Peyer's patch (tissue), 4 donors: ENCODE data around the gene GABRQ.
A peak's percentile ranks its signal among the peaks of the same experiment; 100 is the strongest.

ENCODE experiments used
- POLR2A ChIP-seq, 2 donors: fragments of 450-650 bp; IDR thresholded peaks; one replicate each; pipeline ENCODE4 v1.5.1; 2017; ENCODE audit warnings: antibody characterized with exemption in 2 of 2, mild to moderate bottlenecking in 2 of 2, moderate library complexity in 2 of 2
- TF ChIP-seq, protein P1 (sequence below), 6 experiments: fragments of 450-650 bp in 4 of 6; fragments of 200-600 bp in 2 of 6; sonication (generic) in 1 of 6; IDR thresholded peaks; one replicate each; pipeline ENCODE4 v1.5.1; 2017 to 2019; ENCODE audit warnings: antibody characterized with exemption in 6 of 6, mild to moderate bottlenecking in 3 of 6, moderate library complexity in 1 of 6

DNA sequence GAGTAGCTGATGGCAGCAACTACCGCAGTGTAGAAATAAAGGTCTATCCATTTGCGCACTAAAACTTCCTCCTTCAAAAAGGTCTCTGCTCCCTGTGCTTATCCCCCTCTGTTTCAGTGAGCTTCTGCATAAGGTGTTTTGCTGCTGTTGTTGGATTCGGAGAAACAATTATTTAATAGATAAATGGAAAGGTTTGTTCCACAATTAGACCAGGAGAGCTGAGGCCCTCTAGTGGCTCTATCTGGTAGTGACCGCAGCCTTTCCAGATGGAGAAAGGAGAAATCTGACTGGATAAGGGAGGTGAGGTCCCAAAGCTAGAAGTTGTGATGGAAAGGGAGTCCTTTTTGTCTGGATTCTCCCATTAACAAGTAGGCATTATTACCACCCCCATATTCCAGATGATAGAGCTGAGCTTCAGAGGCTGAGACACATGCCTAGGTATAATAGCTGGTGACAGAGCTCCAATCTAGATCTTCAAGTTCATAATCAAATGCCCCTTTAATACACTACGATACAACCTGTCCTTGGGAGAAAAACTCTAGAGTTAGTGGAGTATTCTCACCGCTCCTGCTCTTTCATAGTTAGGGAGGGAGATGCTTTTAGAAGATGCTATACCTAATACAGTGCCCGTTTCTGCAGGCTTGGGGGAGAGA, 5.1 kb upstream of the GABRQ start:
- TF ChIP-seq, protein P1, sequence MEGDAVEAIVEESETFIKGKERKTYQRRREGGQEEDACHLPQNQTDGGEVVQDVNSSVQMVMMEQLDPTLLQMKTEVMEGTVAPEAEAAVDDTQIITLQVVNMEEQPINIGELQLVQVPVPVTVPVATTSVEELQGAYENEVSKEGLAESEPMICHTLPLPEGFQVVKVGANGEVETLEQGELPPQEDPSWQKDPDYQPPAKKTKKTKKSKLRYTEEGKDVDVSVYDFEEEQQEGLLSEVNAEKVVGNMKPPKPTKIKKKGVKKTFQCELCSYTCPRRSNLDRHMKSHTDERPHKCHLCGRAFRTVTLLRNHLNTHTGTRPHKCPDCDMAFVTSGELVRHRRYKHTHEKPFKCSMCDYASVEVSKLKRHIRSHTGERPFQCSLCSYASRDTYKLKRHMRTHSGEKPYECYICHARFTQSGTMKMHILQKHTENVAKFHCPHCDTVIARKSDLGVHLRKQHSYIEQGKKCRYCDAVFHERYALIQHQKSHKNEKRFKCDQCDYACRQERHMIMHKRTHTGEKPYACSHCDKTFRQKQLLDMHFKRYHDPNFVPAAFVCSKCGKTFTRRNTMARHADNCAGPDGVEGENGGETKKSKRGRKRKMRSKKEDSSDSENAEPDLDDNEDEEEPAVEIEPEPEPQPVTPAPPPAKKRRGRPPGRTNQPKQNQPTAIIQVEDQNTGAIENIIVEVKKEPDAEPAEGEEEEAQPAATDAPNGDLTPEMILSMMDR (IDR thresholded peaks at IDR 0.05): peak; percentile 30 to 72 (median 60)
- no peak for TF ChIP-seq POLR2A (IDR thresholded peaks at IDR 0.05)
